Adipocyte (in vitro differentiated cells): ENCODE data around the gene CCDC50.

Experiments
- DNase-seq: peaks from one replicate; pipeline ENCODE4 v3.0.0-alpha.2; 2015; ENCODE audit warnings: low read depth
- H3K27me3 ChIP-seq: replicated peaks from 2 replicates; pipeline ENCODE4 v1.7.0; 2013; ENCODE audit warnings: mild to moderate bottlenecking, low read length, moderate library complexity; ENCODE audit not compliant: control insufficient read depth, insufficient read depth
- H3K36me3 ChIP-seq: 2 replicates; pipeline ENCODE4 v1.7.0; 2013; ENCODE audit warnings: low read length, mild to moderate bottlenecking, moderate library complexity; ENCODE audit not compliant: control insufficient read depth, insufficient read depth, severe bottlenecking
- H3K4me1 ChIP-seq: 2 replicates; pipeline ENCODE4 v1.7.0; 2013; ENCODE audit warnings: mild to moderate bottlenecking, low read length, moderate library complexity; ENCODE audit not compliant: control insufficient read depth, insufficient read depth
- H3K4me3 ChIP-seq: 2 replicates; pipeline ENCODE4 v1.7.0; 2013; ENCODE audit warnings: mild to moderate bottlenecking, low read length, moderate library complexity
- H3K9ac ChIP-seq: 2 replicates; pipeline ENCODE4 v1.7.0; 2013; ENCODE audit warnings: mild to moderate bottlenecking, low read length, moderate library complexity
- H3K9me3 ChIP-seq: 2 replicates; pipeline ENCODE4 v1.7.0; 2013; ENCODE audit warnings: mild to moderate bottlenecking, low read length, moderate library complexity; ENCODE audit not compliant: control insufficient read depth

CCDC50 gene

GRCh38 chr3:191431160-191431822 lies 102.1 kb downstream of the CCDC50 start:
- Histone ChIP-seq H3K4me3 (no peak overlapping the region), H3K36me3 (no peaks in the 10 kb centered on the region), H3K4me1 (no peaks in the 10 kb centered on the region), H3K9me3 (no peaks in the 10 kb centered on the region), H3K9ac (no peak overlapping the region), H3K27me3 (no peaks in the 10 kb centered on the region)
- DNase-seq = no peak

- Histone ChIP-seq H3K9me3 (no peaks in the 10 kb centered on the region), H3K36me3 (no peaks in the 10 kb centered on the region), H3K27me3 (no peaks in the 10 kb centered on the region), H3K9ac (no peak overlapping the region), H3K4me3 (no peak overlapping the region), H3K4me1 (no peaks in the 10 kb centered on the region)
- no peak for DNase-seq
Observed at GRCh38 chr3:191432162-191432561, 103.0 kb downstream of the CCDC50 start.

GRCh38 chr3:191434024-191434423 lies 104.8 kb downstream of the CCDC50 start:
- Histone ChIP-seq H3K4me1 (no peaks in the 10 kb centered on the region), H3K27me3 (no peaks in the 10 kb centered on the region), H3K36me3 (no peaks in the 10 kb centered on the region), H3K4me3 (no peak overlapping the region), H3K9ac (no peak overlapping the region), H3K9me3 (no peaks in the 10 kb centered on the region)
- no peak for DNase-seq

GRCh38 chr3:191435981-191436380 lies 106.8 kb downstream of the CCDC50 start:
- H3K9me3 ChIP-seq = no peaks in the 10 kb centered on the region
- H3K9ac ChIP-seq = no peak overlapping the region
- DNase-seq = no peak
- H3K36me3 ChIP-seq = no peaks in the 10 kb centered on the region
- H3K4me3 ChIP-seq = no peak overlapping the region
- no peaks in the 10 kb centered on the region for H3K27me3 ChIP-seq
- no peaks in the 10 kb centered on the region for H3K4me1 ChIP-seq

- no peak for DNase-seq
- Histone ChIP-seq H3K27me3 (no peaks in the 10 kb centered on the region), H3K9ac (no peak overlapping the region)
Observed at GRCh38 chr3:191438150-191438814, 109.1 kb downstream of the CCDC50 start.

GRCh38 chr3:191440532-191440931 lies 111.3 kb downstream of the CCDC50 start:
- DNase-seq = no peak
- H3K9me3 ChIP-seq = no peaks in the 10 kb centered on the region
- H3K27me3 ChIP-seq = no peaks in the 10 kb centered on the region
- H3K9ac ChIP-seq = no peak overlapping the region
- no peak overlapping the region for H3K4me3 ChIP-seq
- H3K36me3 ChIP-seq = no peaks in the 10 kb centered on the region
- no peaks in the 10 kb centered on the region for H3K4me1 ChIP-seq

More at GRCh38 chr3:191438150-191438814, 109.1 kb downstream of the CCDC50 start:
- no peaks in the 10 kb centered on the region for H3K4me1 ChIP-seq
- H3K36me3 ChIP-seq = no peaks in the 10 kb centered on the region
- H3K4me3 ChIP-seq = no peak overlapping the region
- no peaks in the 10 kb centered on the region for H3K9me3 ChIP-seq

GRCh38 chr3:191441687-191442086 lies 112.5 kb downstream of the CCDC50 start:
- no peaks in the 10 kb centered on the region for H3K27me3 ChIP-seq
- no peaks in the 10 kb centered on the region for H3K4me1 ChIP-seq
- H3K4me3 ChIP-seq = no peak overlapping the region
- DNase-seq = no peak
- H3K9ac ChIP-seq = no peak overlapping the region
- H3K36me3 ChIP-seq = no peaks in the 10 kb centered on the region
- no peaks in the 10 kb centered on the region for H3K9me3 ChIP-seq

GRCh38 chr3:191444569-191444968 lies 115.4 kb downstream of the CCDC50 start:
- Histone ChIP-seq H3K9me3 (no peaks in the 10 kb centered on the region), H3K36me3 (no peaks in the 10 kb centered on the region), H3K27me3 (no peaks in the 10 kb centered on the region), H3K4me1 (no peaks in the 10 kb centered on the region), H3K9ac (no peak overlapping the region), H3K4me3 (no peak overlapping the region)
- no peak for DNase-seq
